GM21447 (cell line): Measurements from ENCODE around the gene HTT.

Experiments used
- ATAC-seq: cut with Tn5 transposase; IDR thresholded peaks from one replicate; pipeline ENCODE4 v1.9.1; 2021; ENCODE audit not compliant: unreplicated experiment

Gene HTT

DNA sequence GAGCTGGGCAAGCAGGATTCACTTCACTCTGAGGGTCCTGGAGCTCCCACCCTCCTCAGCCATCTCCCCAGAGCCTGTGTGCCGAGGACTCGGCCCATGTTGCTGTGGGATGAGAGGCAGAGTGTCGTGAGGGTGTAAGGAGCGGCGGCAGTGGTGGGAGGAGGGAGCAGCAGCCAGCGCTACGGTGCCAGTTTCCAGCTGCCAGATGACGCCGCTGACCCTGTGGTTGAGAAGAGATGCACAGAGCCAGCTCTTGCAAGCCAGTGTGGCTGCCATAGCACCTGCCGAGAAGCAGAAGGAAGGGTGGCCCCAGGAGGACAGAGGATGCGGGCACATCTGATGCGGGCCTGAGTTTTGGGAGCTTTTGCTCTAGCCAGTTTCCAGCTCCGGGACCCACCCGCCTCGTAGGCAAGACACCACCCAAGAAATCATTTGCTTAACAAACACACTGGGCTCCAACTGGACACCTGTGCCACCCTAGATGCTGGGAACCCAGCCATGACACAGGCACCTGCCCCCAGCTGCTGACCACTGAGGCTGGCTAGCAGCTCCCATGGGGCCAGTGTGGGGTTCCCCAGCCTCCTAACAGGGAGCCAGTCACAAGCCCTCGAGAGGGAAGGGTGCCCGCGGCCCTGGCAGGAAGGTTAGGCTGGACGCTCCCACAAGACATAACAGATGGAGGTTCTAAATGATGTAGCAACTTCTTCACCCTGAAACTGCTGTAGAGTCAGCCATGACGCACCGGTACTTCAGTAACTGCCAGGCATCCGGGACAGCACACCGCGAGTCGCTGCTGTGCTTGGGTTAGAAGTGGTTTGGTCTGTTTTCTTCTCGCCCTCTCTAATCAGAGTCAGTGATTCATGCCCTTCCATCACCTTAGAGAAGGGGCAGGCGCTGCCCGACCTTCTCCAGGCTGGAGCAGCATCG is 183.3 kb downstream of the HTT start:
- peak; percentile 52 for ATAC-seq

- no peak for ATAC-seq
These were observed 187.1 kb downstream of the HTT start for GRCh38 chr4:3261411-3262207.

DNA sequence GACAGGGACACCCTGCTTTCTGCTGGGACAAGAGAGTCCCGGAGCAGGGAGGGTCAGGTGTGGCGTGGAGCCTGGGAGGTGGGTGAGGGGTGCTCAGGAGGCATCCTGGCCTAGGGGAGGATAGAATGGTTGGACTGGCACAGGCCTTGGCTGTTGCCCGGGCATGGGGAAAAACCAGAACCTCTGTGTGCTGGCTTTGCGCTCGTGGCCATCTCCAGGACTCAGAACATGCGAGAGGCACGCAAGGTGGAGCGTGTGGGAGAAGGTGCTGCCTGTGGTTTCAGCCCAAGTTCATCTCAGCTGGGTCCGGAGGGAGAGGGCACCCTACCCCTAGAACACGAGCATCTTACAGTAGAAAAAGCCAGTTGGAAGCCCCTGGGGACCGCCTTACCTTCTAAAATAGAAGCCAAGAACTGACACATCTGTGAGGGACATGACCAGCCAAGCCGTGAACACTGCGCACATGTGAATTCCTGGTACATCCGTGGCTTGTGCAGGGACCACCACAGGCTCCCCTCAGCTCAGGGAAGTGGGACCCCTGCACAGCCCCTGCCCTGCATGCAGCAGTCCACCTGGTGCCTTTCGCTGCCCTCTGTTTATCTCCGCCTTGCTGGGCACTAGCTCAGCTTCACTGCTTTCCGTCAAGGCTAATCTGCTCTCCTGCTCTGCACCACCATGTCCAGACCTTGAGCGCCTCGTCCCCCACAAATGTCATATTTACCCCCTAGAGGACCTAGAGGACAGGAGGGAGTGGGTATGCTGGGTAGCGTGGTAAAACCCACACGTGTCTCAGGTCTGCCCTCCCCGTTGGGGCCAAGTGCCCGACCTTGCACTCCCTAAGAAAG is 187.9 kb downstream of the HTT start:
- no peak for ATAC-seq

DNA sequence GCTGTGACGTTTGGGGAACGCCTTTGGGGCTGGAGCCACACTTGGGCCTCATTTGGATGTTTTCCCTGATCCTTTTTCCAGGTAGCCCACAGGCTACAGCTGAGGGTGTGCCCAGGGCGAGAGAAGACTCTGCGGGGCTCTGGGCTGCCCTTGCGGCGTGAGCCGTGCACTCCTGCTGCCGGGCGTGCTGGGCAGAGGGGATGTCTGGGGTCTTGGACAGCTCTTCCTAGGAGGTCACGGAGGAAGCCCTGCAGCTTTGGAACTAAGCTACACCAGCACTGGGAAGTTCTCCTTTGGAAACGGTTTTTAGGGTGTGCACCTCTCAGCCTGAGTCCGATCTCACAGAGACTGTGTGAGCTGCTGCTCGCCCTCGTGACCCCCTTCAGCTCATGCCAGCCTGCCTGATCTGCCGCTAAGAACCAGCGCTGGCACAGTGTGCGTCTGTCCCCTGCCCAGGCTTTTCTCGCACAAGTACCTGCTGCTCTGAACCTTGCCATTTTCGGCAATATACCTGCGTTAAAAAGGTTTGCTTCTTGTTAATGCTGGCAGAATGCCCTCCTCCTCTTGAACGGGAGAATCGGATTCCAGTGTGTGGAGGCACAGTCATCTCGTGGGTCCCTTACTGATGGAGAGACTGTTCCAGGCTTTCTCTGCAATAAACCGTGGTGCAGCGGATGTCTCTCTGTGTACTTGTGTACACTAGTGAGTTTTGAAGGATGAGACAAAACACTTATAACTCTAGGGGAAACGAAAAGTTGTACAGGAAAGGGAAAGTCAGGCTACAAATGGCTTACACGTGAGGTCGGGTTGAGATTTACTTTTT is 188.8 kb downstream of the HTT start:
- no peak for ATAC-seq

DNA sequence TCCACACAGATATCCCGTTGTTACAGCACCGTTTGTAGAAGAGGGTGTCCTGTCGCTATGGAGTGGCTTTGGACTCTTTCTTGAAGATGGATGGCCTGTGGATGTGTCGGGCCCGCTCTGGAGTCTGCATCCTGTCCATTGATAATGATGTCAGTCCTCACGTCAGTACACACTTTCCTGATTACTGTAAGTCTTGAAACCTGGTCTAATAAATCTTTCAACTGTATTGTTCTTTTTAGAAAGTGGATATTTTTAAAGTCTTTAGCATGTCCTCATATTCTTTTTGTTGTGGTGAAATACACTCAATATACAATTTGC is 189.4 kb downstream of the HTT start:
- no peak for ATAC-seq

DNA sequence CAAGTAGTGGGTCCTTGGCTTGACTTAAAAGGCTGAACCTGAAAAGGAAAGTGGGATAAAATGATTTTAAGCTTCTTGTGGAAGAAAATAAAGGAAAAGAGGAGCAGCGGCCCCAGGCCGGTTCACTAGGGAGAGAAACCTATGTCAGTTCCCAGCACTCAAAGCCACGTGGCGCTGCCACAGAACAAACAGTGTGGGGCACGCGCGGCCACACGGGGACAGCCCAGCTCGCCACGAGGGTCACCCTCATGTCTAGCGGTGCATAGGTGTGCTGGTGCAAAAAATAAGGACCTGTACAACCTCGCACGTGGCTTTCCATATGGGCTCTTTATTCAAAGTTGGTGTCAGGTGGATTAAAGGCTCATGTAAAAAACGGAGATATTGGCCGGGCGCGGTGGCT is 191.6 kb downstream of the HTT start:
- no peak for ATAC-seq

DNA sequence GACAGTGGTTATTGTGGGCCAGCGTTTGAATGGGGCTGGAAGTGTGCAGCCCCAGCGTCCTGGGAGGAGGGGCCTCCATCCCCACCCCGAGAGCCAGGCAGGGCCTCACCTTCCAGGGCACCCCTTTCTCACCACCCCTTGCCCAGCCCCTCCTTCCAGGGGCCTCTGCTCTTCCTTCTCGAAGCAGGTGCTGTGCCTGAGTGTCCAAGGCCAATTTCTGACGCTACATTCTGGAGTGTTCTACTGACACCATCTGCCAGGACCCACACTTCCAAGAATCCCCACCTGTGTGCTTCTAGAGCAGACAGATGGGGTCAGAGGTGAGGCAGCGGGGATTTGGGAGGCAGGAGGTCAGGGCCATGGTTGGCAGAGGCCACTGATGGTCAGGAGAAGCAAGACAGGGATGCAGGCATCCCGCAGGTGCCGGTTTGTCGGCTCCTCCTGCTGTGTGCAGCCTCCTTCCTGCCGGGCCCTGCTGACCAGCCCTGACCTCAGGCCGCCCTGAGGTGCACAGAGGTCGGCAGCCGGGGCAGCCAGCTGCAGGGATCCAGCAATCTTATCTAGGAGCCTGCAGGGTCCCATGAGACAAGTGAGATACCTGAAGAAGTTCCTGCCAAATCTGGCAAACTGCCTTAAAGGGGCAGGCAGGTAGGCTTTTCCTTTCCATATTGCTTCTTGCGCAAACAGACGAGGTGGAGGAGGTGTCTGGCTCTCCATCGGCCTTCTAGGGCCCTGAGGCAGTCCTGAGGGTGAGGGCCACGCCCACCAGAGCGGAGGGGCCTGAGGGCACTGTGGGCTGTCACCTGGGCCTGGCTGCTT is 193.3 kb downstream of the HTT start:
- ATAC-seq: no peak

- no peak for ATAC-seq
These were observed 194.1 kb downstream of the HTT start for GRCh38 chr4:3268395-3269104.

- ATAC-seq: no peak
These were observed 194.8 kb downstream of the HTT start for GRCh38 chr4:3269105-3269927.

GRCh38 chr4:3269991-3270611 is 195.6 kb downstream of the HTT start:
- ATAC-seq: no peak

- ATAC-seq: no peak
These were observed 196.7 kb downstream of the HTT start for GRCh38 chr4:3271131-3271530.

DNA sequence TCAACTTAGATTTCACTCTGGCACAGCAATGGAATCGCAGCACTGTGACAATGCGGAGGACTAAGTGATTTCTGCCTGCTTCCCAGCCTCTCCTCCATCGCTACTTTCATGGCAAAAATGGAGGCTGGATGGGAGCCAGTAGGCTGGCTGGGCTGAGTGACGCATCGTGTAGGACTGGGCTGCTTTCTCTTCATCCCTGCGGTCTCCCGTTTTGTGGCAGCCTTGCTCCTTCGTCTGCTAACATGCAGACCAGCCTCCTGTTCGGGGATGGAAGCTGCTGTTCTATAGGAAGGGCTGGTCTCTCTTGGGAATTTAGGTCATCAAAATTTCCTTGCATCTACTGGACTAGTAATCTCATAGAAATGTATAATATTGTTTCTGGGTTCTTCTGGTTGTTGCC is 202.5 kb downstream of the HTT start:
- ATAC-seq: no peak

DNA sequence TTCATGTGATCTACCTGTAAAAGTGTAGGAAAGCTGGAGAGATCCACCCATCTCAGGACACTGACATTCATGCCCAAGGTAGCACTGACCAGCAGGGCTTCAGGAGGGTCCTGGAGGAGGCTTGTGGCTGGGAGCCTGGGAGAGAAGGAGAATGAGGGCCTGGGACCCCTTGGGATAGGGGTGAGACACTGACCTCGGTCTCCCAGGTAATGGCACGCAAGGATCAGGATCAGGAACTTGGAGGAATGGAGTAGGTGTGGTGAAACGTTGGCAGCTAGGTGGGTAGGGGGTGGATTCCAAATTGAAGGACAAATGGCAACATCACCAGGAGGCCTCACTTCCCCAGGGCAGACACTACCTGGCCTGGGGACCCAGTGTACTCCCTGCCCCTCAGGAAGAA is 206.0 kb downstream of the HTT start:
- ATAC-seq: no peak

DNA sequence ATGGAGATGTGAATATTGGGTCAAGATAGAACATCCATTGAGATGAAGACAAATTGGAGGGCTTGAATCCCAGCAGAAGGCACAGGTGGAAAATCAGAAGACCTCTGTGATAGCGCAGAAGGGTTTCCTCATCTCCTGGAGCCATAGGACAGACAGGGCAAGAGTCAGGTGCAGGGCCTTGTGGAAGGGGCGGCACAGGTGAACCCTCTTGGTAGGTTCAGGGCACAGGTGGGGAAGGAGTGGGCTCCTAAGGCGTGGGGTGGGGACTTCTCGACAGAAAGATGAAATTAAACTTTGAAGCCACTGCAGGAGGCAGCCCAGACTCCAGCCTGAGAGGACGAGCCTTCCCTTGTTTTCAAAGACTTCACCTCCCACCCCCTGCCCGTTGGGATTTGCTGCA is 209.0 kb downstream of the HTT start:
- no peak for ATAC-seq

DNA sequence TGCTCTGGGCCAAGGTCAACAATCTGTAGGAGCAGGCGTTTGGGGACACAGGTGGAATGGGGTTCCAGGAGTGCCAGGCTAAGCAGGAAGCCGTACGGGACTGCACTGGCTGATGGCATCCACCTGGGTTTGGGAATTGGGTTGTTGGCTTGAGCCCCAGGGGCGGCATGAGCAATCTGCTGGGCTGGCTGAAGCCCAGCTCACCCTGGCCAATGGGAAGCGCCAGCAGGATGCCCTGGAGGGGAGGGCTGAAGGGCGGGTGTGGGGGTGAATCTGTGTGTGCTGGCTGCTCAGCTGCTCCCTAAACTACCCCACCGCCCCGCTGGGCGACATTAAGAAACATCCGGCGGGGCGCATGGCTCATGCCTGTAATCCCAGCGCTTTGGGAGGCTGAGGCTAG is 209.4 kb downstream of the HTT start:
- no peak for ATAC-seq

DNA sequence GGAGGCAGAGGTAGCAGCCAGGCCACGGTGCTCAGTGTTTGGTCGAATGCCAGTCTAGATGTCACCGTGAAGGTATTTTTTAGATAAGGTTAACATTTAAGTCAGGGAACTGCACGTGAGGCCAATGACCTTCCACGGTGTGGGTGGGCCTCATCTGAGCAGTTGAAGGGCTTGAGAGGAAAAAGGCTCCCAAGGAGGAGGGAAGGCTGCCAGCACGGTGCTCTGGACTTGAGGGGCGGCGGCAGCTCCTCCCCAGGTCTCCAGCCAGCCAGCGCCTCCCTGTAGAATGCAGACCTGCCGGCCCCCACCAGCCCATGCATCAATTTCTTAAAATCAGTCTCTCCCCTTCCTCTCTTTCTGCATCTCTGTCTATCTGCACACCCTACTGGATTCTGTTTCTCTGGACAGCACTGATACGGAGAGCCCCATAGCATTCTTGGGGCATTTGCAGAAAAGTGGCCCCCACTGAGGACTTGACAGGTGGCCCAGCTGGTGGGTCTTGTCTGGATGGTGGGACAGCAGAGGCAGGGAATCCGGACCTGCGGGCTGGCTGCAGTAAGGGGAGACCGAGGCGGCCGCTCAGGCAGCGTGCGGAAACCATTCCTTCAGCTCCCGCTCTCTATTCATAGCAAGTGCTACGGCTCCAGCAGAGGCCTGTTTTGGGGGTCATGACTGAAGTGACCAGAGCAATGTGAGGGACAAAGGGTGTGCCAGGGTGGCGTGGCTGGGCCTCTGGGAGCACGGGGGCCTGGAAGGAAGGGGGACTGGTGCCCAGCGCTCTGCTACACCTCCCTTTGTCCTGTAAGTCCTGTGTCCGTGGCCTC is 210.5 kb downstream of the HTT start:
- no peak for ATAC-seq
